ENCODE measurements around the gene ADARB1. TPM values are rescaled to one million over a fixed set of nuclear protein-coding genes. Genes with fewer than 3 reads are reported as not detected.

The ADARB1 gene
- total RNA-seq, 1 experiment from 2014 or later: 14.6 TPM

GRCh38 chr21:45105906-45106485 is 31.6 kb downstream of the ADARB1 start:
- no peak for TF ChIP-seq E2F5 (CRISPR knock-in tag; IDR thresholded peaks at IDR 0.05)
- TF ChIP-seq GTF2I (CRISPR knock-in tag; conservative IDR thresholded peaks at IDR 0.05): no peak
- no peak for TF ChIP-seq ATF3 (CRISPR knock-in tag; conservative IDR thresholded peaks at IDR 0.05)
- TF ChIP-seq ZNF263 (CRISPR knock-in tag; IDR thresholded peaks at IDR 0.05; ENCODE audit: low read depth): no peak
- no peak for TF ChIP-seq RORB (CRISPR knock-in tag; IDR thresholded peaks at IDR 0.05)
- TF ChIP-seq ATF2 (CRISPR knock-in tag; IDR thresholded peaks at IDR 0.05; ENCODE audit: borderline replicate concordance, low read depth): no peak
- no peak for TF ChIP-seq MYBL2 (CRISPR knock-in tag; IDR thresholded peaks at IDR 0.05)
- TF ChIP-seq HMGXB4 (CRISPR knock-in tag; IDR thresholded peaks at IDR 0.05): no peak
- TF ChIP-seq IRF1 (CRISPR knock-in tag; IDR thresholded peaks at IDR 0.05): no peak
- no peak for TF ChIP-seq MLX (CRISPR knock-in tag; IDR thresholded peaks at IDR 0.05)
- no peak for TF ChIP-seq GRHL2 (CRISPR knock-in tag; IDR thresholded peaks at IDR 0.05; ENCODE audit: insufficient replicate concordance, severe bottlenecking)
- TF ChIP-seq ZBTB43 (CRISPR knock-in tag; IDR thresholded peaks at IDR 0.05): no peak
- no peak for TF ChIP-seq HMGA2 (CRISPR knock-in tag; IDR thresholded peaks at IDR 0.05)
- H3K27me3 Mint-ChIP-seq (ENCODE audit: low read depth): no peaks in the 10 kb centered on the region
- ChIA-PET POLR2A (no interaction called here), CTCF (interaction anchor here (0.6 to 3.0 kb wide), 3 partner anchors 23 to 94 kb away, joined by 3 to 13 read pairs (median 8); no protein-coding TSS in a partner anchor)
- no peaks in the 10 kb centered on the region for H3K9me3 Mint-ChIP-seq
- H3K4me3 Mint-ChIP-seq: no peak overlapping the region
- H3K4me1 Mint-ChIP-seq: peaks cover 8% of the 10 kb centered on the region; the same call in 1 of the 2 replicates
- H3K36me3 Mint-ChIP-seq: no peaks in the 10 kb centered on the region
- ATAC-seq (no peak), DNase-seq (ENCODE audit: low spot score) (no peak)
- H3K27ac Mint-ChIP-seq: no peak overlapping the region

- Mint-ChIP-seq H3K4me3 (no peak overlapping the region), H3K9me3 (no peaks in the 10 kb centered on the region), H3K27me3 (ENCODE audit: low read depth) (no peaks in the 10 kb centered on the region), H3K27ac (no peak overlapping the region), H3K4me1 (no peaks in the 10 kb centered on the region), H3K36me3 (no peaks in the 10 kb centered on the region)
- no peak for DNase-seq (ENCODE audit: low spot score)
- CTCF ChIA-PET: interaction anchor here (1.6 kb wide), 2 partner anchors 20 to 159 kb away, joined by 3 to 6 read pairs; no protein-coding TSS in a partner anchor
- POLR2A ChIA-PET: no interaction called here
- ATAC-seq: no peak
- TF ChIP-seq ZNF232 (CRISPR knock-in tag; IDR thresholded peaks at IDR 0.05) (no peak), PRDM15 (CRISPR knock-in tag; IDR thresholded peaks at IDR 0.05) (no peak), HMGXB4 (CRISPR knock-in tag; IDR thresholded peaks at IDR 0.05) (no peak), KAT7 (CRISPR knock-in tag; IDR thresholded peaks at IDR 0.05; ENCODE audit: borderline replicate concordance) (no peak)
These were observed 33.8 kb downstream of the ADARB1 start for GRCh38 chr21:45108034-45108790.

All from WTC11 (cell line).